ENCODE measurements around the gene SERPINH1.

The SERPINH1 gene

GRCh38 chr11:75557666-75558494 lies 4.2 kb upstream of the SERPINH1 start:
- DNase-seq = no peak

- DNase-seq = no peak
Measured at GRCh38 chr11:75558939-75559843, 2.9 kb upstream of the SERPINH1 start.

DNA sequence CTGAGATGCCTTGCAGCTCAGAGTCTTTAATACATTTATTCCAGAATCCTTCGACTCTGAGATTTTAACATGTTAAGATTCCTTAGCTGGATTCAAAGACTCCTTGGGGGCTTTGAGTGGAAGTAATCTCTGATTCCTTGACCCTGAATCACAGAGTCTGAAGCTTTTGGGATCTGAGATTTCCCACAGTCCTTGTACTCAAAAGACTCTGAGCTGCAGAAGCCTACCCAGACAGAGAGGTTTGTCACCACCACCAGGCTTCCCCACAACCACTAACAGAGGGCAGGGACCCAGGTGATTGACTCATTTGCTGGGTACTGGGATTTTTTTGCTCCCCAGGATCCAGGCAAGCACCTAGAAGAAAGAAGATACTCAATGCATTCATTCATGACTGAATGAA lies 1.4 kb upstream of the SERPINH1 start:
- DNase-seq = no peak

DNA sequence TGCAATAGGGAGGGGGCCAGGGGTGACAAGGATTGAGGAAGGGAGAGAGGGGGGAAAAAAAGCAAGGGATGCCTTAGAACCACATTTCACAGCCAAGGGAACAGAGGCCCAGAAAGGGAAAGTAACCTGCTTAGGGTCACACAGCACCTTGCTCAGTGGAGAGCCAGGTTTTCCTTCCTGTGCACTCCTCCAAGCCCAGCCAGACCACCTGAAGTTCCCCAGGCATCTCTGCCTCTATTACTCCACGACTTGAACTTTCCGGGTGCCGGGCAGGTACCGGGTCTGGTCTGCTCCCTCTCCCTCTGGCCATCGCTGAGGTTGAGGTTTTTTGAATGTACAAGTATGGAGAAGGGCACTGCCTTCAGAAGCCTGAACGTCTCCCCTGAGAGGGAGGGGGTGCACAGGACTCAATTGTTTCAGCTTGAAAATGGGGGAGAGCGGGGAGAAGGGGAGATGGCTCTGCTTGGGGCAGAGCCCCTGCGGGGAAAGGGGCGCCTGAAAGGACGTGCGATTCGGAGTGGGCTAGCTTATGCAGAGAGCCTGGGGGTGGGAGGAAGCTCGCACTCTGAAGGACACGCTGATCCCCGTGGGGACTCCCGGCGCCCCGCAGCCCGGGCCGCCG lies 516 bp upstream of the SERPINH1 start:
- no peak for DNase-seq

GRCh38 chr11:75562836-75563484 lies 907 bp downstream of the SERPINH1 start:
- no peak for DNase-seq

DNA sequence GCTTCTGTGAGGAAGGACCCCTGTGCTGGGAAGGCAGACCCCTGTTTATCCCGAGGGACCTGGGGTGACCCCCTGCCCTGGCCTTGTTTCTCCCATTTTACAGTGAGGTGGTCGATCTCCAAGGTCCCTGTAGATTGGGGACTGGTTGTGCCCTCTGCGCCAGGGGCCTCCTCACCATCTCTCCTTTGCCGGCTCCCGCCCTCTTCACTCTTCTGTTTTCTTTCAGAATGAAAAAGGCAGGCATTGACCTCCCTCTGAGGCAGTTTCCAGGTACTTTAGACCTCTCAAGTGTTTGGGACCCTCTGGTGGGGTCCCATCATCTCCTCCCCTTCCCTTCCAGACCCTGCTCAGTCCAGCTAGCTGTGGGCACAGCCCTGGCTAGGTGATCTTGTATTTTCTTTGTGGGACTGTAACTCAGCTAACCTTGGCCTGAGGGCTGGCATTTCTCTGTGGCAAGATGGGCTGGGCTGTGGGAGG lies 1.5 kb downstream of the SERPINH1 start:
- no peak for DNase-seq

DNA sequence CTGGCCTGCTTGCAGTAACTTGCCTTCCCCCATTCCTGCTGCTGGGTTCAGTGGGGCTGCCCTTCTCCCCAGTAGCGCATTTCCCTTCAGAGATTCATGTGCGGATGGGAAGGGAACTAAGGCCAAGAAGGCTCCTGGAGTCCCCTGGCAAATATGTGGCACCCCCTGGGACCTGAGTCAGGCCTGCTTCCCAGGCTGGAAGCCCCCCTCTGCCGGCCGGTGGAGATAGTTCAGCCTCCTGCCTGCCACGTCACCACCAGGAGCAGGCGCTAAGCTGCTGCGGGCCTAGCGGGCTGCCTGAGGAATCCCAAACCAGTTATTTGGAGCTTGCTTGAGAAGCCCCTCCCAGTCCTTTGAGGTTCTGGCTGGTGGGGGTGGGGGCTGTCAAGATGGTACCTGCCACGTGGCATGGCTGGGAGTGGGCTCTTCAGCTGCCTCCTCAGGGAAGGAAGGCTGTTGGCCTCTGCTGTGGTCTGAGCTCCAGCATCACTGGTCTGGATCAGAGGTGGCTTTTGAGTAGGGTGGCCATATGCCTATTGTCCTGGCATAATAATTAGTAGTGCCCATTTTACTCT lies 2.0 kb downstream of the SERPINH1 start:
- no peak for DNase-seq

- no peak for DNase-seq
Measured at GRCh38 chr11:75565221-75565814, 3.3 kb downstream of the SERPINH1 start.

DNA sequence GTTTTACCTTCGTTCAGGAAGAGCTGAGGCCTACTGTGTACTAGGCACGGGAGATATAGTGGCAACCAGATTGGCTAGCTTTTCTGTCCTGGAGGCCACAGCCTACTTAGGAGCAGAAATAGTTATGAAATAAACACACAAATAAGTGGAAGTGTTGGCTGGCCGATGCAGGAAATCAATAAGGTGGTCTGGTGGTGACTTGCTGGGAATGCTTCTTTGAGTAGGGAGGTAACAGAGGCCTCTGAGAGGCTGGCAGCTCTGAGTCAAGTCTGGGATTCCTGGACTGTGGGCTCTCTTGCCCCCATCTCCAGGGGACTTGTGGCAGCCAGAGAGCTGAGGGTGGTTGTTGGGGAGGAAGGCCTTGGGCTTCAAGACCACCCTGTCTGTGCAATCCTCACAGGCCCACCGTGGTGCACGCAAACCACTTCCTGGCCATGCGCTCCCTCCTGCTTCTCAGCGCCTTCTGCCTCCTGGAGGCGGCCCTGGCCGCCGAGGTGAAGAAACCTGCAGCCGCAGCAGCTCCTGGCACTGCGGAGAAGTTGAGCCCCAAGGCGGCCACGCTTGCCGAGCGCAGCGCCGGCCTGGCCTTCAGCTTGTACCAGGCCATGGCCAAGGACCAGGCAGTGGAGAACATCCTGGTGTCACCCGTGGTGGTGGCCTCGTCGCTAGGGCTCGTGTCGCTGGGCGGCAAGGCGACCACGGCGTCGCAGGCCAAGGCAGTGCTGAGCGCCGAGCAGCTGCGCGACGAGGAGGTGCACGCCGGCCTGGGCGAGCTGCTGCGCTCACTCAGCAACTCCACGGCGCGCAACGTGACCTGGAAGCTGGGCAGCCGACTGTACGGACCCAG lies 4.1 kb downstream of the SERPINH1 start:
- no peak for DNase-seq

GRCh38 chr11:75566763-75567279 lies 4.8 kb downstream of the SERPINH1 start:
- no peak for DNase-seq

GRCh38 chr11:75567971-75568370 lies 5.9 kb downstream of the SERPINH1 start:
- no peak for DNase-seq

- DNase-seq = no peak
Measured at GRCh38 chr11:75568616-75569219, 6.7 kb downstream of the SERPINH1 start.

DNA sequence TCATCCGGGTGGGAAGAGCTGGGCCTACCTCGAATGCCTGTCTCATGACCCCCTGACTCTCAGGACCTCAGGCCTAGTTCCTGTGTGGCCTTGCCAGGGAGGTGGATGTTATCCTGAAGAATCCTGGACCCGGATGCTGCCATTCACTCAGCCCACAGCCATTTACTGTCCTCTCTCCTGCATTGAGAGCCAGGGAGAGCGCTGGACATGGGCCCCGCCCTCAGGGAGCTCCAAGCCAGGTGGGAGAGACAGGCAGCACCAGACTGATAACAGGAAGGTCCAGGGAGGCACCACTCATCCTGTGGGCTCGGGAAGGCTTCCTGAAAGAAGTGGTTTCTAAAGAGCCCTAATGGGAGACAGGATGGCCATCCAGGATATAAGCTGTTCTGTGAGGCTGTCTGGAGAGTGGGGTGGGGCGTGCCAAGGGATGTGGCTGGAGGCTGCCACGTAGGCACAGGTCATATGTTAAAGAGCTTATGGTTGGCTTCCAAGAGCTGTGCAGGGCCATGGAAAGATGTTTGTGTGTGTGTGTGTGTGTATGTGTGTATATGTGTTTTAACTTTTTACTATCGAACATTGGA lies 8.6 kb downstream of the SERPINH1 start:
- no peak for DNase-seq

DNA sequence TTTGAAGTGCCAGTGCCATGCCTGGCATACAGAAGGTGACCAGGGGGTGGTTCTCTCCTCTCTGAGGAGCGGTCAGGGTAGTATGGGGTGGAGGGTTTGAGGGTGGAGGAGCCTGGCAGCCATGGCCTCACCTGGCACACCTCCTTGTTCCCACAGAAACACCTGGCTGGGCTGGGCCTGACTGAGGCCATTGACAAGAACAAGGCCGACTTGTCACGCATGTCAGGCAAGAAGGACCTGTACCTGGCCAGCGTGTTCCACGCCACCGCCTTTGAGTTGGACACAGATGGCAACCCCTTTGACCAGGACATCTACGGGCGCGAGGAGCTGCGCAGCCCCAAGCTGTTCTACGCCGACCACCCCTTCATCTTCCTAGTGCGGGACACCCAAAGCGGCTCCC lies 9.6 kb downstream of the SERPINH1 start:
- DNase-seq = no peak

DNA sequence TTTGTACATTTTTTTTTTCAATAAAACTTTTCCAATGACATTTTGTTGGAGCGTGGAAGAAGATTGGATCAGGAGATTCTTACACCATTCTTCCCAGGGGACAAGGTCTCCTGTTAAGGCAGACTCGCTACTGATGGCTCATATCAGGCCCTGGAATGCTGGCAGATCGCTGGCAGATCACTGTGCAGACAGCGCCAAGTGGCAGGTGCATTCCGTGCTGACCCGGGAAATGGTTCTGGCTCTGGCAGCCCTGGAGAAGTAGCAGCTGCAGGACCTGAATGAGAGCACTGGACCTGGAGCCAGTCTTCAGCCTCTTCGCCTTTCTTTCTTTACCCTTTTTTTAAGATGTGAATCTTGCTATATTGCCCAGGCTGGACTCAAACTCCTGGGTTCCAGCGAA lies 10.7 kb downstream of the SERPINH1 start:
- no peak for DNase-seq

DNA sequence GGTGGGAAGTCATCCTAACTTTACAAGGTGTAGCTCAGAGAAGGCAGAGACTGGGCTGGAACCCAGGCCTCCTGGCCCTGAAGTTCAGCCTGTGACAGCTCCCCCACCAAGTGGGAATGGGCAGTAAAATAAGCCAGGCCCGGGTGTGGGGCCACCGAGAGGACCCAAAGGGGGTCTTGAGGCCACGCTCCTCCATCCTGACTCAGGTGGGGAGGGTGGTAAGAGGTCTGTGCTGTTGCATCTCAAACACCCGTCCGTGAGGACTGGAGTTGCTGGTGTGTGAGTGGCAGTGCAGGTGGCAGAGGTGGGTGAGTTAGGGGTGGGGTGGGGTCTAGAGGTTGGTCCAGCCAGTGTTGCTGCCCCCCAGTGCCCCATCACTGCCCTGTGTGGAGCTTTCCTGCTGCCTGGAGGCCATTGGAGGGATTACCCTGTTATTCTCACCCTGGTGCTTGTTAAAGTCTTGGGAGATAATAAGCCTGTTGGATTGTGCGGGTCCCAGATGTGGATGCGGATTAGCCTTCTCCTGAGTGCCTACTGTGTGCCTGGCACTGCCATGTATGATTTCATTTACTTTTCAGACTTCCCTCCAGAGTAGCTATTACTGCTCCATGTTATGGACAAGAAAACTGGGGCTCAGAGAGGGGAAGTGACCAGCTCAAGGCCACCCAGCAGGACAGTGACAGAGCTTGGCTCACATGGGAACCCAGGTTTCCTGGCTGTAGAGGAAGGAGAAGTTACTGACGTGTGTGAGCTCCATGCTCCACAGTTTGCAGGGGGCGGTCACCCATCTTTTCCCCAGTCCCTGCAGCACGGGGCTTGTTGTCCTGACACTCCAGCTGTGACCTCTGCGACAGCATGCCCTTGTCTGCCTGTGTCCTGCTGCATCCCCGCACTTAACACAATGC lies 12.9 kb downstream of the SERPINH1 start:
- no peak for DNase-seq

- no peak for DNase-seq
Measured at GRCh38 chr11:75576017-75576416, 14.0 kb downstream of the SERPINH1 start.

GRCh38 chr11:75576499-75576918 lies 14.5 kb downstream of the SERPINH1 start:
- DNase-seq = no peak

- DNase-seq = no peak
Measured at GRCh38 chr11:75577207-75577606, 15.2 kb downstream of the SERPINH1 start.
